Left lobe of liver (tissue), 2 donors: ENCODE results near the gene TRIM17. TPM values are rescaled to one million over a fixed set of nuclear protein-coding genes. Genes with fewer than 3 reads are reported as not detected.

Experiments used
- ATAC-seq: fragments of 200-7000 bp; cut with Tn5 transposase; one replicate; pipeline ENCODE4 v1.9.1; 2020; ENCODE audit warnings: mild to moderate bottlenecking, moderate library complexity
- DNase-seq: peaks from one replicate; pipeline ENCODE4 v3.0.0-alpha.2; 2020; ENCODE audit warnings: low spot score
- total RNA-seq: library from RNA; stranded (reverse); gene quantifications from one replicate; pipeline ENCODE4 v1.2.1, GENCODE V29; 2021
- donor health status: DM: no; HTN: no; CAD: no; lungs with moderate emphysema.
- donor health status: DM: no; HTN: yes; CAD: no.

TRIM17 gene
- total RNA-seq, 1 donor from 2014 or later, result not detected

- ATAC-seq (no peak), DNase-seq (no peak)
Observed at GRCh38 chr1:228371741-228372182, 44.9 kb downstream of the TRIM17 start.

GRCh38 chr1:228370941-228371740, 45.5 kb downstream of the TRIM17 start:
- ATAC-seq (no peak), DNase-seq (no peak)

DNA sequence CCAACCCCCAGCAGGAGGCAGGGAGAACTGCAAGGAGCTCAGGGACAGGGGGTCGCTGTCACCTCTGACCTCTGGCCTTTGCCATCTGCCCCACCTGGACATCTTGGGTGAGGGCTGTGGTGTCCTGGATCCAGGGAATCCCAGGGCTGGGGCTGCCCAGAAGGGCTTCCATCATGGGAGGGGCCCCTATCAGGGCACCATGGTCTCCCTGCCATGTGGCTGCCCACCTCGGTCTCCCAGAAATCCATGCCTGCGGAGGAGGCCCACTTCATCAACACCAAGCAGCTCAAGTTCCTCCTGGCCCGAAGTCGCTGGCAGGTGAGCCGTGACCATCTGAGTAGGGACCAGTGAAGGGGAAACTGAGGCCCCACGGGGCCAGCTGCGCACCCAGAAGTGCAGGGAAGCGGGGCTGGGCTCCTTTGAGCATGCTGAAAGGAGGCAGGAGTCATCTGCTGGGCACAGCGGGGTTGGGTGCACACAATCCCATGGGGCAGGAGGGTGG, 46.2 kb downstream of the TRIM17 start:
- ATAC-seq (no peak), DNase-seq (no peak)

DNA sequence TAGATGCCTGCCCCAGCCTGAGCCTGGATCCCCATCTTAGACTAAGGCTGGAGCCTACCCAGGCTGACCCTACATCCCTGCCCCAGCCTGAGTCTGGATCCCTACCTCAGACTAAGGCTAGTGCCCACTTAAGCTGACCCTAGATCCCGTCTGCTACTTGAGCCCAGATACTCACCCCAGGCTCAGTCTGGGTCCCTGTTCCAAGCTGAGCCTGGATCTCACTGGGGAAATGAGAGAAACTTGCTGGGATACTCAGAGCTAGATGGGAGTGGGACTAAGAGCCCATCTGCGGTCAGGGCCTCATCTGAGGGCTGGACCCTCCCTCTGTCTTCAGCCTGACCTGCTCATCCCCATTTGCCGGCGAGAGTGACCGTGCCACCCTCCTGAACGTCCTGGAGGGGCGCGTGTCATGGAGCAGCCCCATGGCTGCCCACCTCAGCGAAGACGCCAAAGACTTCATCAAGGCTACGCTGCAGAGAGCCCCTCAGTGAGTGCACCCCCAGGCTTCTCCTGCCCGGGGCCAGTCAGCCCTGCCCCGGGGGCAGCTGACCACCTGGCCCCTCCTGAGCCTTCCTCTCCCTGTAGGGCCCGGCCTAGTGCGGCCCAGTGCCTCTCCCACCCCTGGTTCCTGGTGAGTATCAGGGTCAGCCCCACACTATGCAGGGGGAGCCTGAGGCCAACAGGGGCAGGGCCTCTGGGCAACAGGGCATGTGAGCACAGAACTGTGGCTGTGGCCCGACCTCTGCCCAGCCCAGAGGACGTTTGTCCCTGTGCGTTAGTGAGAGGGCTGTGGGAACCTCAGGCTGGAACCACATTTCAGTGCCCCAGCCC, 46.8 kb downstream of the TRIM17 start:
- no peak for DNase-seq

GRCh38 chr1:228368801-228369607, 47.7 kb downstream of the TRIM17 start:
- no peak for DNase-seq
- ATAC-seq, result peak; percentile 14

More for the DNA sequence above, 46.8 kb downstream of the TRIM17 start:
- no peak for ATAC-seq

GRCh38 chr1:228367798-228368791, 48.6 kb downstream of the TRIM17 start:
- DNase-seq (no peak), ATAC-seq (no peak)

DNA sequence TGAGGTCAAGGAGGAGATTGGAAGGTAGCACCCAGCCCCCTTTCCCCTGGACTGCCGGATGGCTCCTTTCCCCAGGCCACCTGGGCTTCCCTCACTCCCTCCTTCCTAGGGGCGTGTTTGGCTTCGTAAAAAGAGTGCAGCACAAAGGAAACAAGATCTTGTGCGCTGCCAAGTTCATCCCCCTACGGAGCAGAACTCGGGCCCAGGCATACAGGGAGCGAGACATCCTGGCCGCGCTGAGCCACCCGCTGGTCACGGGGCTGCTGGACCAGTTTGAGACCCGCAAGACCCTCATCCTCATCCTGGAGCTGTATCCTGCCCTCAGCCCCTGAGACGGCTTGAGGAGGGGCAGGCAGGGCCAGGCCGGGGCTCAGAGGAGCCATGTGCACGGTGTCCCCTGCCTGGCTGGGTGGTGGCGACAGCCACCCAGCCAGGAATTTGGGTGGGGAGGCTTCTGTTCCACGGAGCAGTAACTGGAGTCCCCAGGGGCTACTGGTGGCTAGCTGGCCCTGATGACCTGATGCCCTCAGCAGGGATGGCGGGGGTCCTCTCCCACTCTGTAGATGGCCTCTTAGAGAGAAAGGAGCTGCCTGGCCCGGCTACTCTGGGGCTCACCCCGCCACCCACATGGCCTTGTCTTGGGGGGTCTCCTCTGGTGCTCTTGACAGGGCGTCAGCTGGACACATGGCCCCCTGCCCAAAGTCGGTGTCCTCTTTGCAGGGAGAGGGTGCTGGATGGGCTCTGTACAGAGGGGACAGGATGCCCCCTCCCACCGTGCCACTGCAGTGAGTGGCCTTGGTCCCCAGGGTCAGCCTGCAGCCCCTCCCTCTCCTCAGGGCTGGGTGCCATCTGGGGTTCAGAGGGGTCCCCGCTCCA, 49.6 kb downstream of the TRIM17 start:
- ATAC-seq (no peak), DNase-seq (no peak)

DNA sequence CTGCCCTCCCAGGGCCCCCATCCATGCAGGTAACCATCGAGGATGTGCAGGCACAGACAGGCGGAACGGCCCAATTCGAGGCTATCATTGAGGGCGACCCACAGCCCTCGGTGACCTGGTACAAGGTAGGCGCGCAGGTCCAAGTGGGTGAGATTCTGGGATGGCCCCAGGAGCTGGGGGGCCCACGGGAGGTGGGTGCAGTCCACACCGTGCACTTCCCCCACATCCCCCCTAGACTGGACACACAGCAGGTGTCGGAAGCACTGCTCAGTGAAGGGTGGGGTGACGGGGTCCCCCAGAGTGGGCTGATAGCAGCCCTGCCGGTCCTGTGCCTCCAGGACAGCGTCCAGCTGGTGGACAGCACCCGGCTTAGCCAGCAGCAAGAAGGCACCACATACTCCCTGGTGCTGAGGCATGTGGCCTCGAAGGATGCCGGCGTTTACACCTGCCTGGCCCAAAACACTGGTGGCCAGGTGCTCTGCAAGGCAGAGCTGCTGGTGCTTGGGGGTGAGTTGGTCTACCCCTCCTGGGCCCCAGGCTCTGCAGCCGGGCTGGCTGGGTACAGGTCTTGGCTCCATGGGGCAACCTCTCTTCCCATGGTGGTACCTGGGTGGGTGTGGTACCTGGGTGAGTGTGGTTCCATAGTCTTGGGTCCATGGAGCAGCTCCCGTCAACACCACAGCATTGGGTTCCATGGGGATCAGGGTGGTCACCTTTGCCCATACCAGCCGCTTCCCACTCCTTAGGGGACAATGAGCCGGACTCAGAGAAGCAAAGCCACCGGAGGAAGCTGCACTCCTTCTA, 50.4 kb downstream of the TRIM17 start:
- ATAC-seq, result no peak
- DNase-seq, result no peak

- ATAC-seq (no peak), DNase-seq (no peak)
Observed at GRCh38 chr1:228365271-228366061, 51.2 kb downstream of the TRIM17 start.

DNA sequence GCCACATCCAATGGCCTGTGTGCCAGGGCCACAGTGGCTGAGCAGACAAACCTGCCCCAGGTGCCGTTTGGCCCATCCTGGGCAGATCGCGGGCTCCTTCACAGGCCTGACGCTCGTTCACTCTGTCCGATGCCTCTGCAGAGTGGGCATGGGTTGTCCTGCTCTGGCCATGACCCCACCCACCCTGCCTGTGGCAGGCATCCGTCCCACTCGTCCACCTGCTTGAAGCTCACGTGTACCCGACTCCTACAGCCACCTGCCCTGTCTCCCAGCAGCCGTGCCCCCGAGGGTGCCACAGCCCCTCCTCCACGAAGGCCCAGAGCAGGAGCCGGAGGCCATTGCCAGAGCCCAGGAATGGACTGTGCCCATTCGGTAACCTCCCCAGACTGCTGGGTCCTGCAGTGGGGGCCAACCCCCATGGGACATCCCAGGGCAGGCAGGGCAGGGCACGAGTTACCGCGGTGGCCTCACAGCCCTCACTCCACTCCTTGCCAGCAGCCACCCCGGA, 51.9 kb downstream of the TRIM17 start:
- DNase-seq (no peak), ATAC-seq (no peak)

DNA sequence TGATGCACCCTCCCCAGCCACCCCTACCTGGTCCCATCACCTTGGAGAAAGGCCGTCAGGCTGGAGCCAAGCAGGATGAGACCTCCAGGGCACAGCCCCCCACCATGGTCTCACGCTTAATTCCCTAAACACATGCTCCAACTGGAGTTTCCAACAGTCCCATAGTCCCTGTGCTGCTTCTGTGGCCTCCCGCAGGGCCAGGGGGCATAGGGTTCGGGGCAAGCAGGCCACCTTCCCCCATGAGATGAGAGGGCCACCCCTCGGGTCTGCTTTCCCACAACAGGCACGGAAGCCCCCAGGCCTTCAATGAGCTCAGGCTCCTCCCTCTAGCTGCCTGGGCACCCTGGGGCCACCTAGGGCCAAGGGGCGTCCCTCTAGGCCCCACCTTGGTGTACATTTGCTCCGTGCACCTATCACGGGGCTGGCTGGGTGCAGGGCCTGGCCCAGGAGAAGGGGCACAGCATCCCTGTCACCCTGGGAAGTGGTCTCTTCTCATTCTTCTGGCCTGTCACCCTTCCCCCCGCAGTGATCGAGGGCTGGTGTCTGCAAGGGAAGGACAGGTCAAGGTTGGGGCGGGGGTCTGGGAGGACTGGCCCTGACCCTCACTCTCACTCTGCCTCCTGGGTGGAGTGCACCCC, 52.5 kb downstream of the TRIM17 start:
- DNase-seq, result no peak
- no peak for ATAC-seq

GRCh38 chr1:228363686-228364067, 53.0 kb downstream of the TRIM17 start:
- no peak for ATAC-seq
- DNase-seq, result no peak

- ATAC-seq (no peak), DNase-seq (no peak)
Observed at GRCh38 chr1:228362884-228363450, 53.7 kb downstream of the TRIM17 start.

DNA sequence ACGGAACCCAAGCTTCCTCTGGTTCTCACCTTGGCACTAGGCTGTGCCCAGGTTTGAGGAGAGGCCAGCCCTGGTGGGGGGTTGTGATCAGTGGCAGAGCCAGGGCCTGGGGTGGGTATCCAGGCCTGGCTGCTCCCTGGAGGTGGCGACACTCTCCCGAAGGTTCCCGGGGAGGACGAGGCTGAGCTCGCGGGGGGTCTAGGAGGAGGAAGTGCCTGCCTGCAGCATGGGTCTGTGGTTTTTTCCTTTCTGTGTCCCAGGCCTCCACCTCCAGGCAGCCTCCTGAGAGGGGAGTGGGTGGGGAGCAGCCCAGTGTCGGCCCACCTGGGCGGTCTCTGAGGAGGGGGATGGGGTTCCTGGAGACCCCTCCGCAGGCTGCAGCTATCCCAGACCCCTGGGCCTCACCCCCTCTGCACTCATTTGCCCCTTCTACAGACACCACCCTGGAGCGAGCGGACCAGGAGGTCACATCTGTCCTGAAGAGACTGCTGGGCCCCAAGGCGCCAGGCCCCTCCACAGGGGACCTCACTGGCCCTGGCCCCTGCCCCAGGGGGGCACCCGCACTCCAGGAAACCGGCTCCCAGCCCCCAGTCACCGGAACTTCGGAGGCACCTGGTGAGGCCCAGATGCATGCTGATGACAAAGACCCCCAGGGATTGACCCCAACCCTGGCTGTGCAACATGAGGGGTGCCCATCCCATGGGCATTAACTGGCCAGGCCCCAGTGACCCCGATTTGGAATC, 54.3 kb downstream of the TRIM17 start:
- DNase-seq (no peak), ATAC-seq (no peak)
